Keratinocyte (primary cell): ENCODE results near the gene C1QL2. TPM values are rescaled to one million over a fixed set of nuclear protein-coding genes. Genes with fewer than 3 reads are reported as not detected.

Experiments used
- DNase-seq: peaks from one replicate; pipeline ENCODE4 v3.0.0-alpha.2; 2011; ENCODE audit warnings: low read depth, missing footprints, low spot score
- FAIRE-seq: peaks from 2 replicates; lab custom pipeline; 2011; peaks lifted over from hg19 to GRCh38; lab: Jason Lieb, UNC
- H2AFZ ChIP-seq: 2 replicates; pipeline ENCODE4 v1.6.0; 2012; ENCODE audit warnings: low read length, control low read depth, inconsistent platforms; ENCODE audit not compliant: control insufficient read depth
- H3K27ac ChIP-seq: 2 replicates; pipeline ENCODE4 v1.5.1; 2011; ENCODE audit warnings: low read length; ENCODE audit not compliant: control insufficient read depth, insufficient read depth
- H3K27me3 ChIP-seq: 3 replicates; pipeline ENCODE4 v1.6.0; 2011; ENCODE audit warnings: low read length; ENCODE audit not compliant: control insufficient read depth, insufficient read depth; ENCODE audit errors: extremely low read depth
- H3K36me3 ChIP-seq, 2 experiments: 2 replicates in 1 of 2; 3 replicates in 1 of 2; pipeline ENCODE4 v1.5.1; 2011; ENCODE audit warnings: low read length in 2 of 2, mild to moderate bottlenecking in 1 of 2; ENCODE audit not compliant: control insufficient read depth in 2 of 2, insufficient read depth in 2 of 2; ENCODE audit errors: extremely low read depth in 1 of 2
- H3K4me1 ChIP-seq: 3 replicates; pipeline ENCODE4 v1.5.1; 2011; ENCODE audit warnings: low read length; ENCODE audit not compliant: control insufficient read depth, insufficient read depth; ENCODE audit errors: extremely low read depth
- H3K4me2 ChIP-seq: 3 replicates; pipeline ENCODE4 v1.6.0; 2011; ENCODE audit warnings: low read depth, low read length; ENCODE audit not compliant: control insufficient read depth, insufficient read depth; ENCODE audit errors: extremely low read depth
- H3K4me3 ChIP-seq, 3 experiments: fragments of 200-600 bp in 1 of 3; sonication (generic) in 1 of 3; 2 replicates in 2 of 3; 3 replicates in 1 of 3; pipeline ENCODE4 v1.5.1; 2011 to 2016; ENCODE audit warnings: low read length in 3 of 3, mild to moderate bottlenecking in 3 of 3, control low read depth in 2 of 3, inconsistent platforms in 1 of 3, low read depth in 1 of 3, mixed read lengths in 1 of 3, mixed run types in 1 of 3, moderate library complexity in 1 of 3; ENCODE audit not compliant: control insufficient read depth in 2 of 3, insufficient read depth in 2 of 3; ENCODE audit errors: extremely low read depth in 1 of 3
- H3K79me2 ChIP-seq: 2 replicates; pipeline ENCODE4 v1.6.0; 2012; ENCODE audit warnings: low read length; ENCODE audit not compliant: control insufficient read depth, insufficient read depth
- H3K9ac ChIP-seq: 3 replicates; pipeline ENCODE4 v1.6.0; 2011; ENCODE audit warnings: low read length; ENCODE audit not compliant: control insufficient read depth, insufficient read depth; ENCODE audit errors: extremely low read depth
- H3K9me1 ChIP-seq: 3 replicates; pipeline ENCODE4 v1.6.0; 2011; ENCODE audit warnings: low read length; ENCODE audit not compliant: control insufficient read depth, insufficient read depth; ENCODE audit errors: extremely low read depth
- H3K9me3 ChIP-seq: 2 replicates; pipeline ENCODE4 v1.5.1; 2012; ENCODE audit warnings: low read depth, low read length; ENCODE audit not compliant: control insufficient read depth
- H4K20me1 ChIP-seq: 3 replicates; pipeline ENCODE4 v1.6.0; 2011; ENCODE audit warnings: low read length; ENCODE audit not compliant: control insufficient read depth, insufficient read depth; ENCODE audit errors: extremely low read depth
- EZH2 ChIP-seq: IDR thresholded peaks from one replicate; pipeline ENCODE4 v1.6.1; 2012; ENCODE audit warnings: inconsistent platforms, mild to moderate bottlenecking, low read length, moderate library complexity
- dilution Hi-C: fragments of 300-500 bp; cut with MboI; formaldehyde crosslinking; loops from one replicate; pipeline ENCODE4 v1.7.0; 2020; ENCODE audit warnings: low sequenced_read_pairs; ENCODE audit not compliant: extremely low pct_ligation_motif_present
- polyA plus RNA-seq, 5 experiments: library from polyadenylated mRNA; depleted of rRNA in 3 of 5; stranded (reverse) in 3 of 5; stranded (forward) in 1 of 5; unstranded in 1 of 5; fragments of >200 nt; gene quantifications; 1 replicate in 1 of 5; 2 replicates in 3 of 5; 3 replicates in 1 of 5; pipeline versions ENCODE4 v1.2.1 to v1.2.3, GENCODE V29; 2011 to 2012; ENCODE audit warnings: missing spikeins in 2 of 5, low read depth in 1 of 5, low replicate concordance in 1 of 5
- TF ChIP-seq, protein P1 (sequence below), 3 experiments: IDR thresholded peaks in 1 of 3; conservative IDR thresholded peaks in 1 of 3; optimal IDR thresholded peaks in 1 of 3; 2 replicates in 2 of 3; 3 replicates in 1 of 3; pipeline versions ENCODE3 to v1.5.1; 2011; ENCODE audit warnings: low read length in 3 of 3, mild to moderate bottlenecking in 3 of 3, moderate library complexity in 2 of 3, control low read depth in 1 of 3, inconsistent platforms in 1 of 3; ENCODE audit not compliant: insufficient read depth in 2 of 3; ENCODE audit errors: extremely low read depth in 1 of 3

Gene C1QL2
- polyA plus RNA-seq, 1 donor (not counting 4 experiments of a cell fraction or from before 2014, with no cell fraction given): not detected

DNA sequence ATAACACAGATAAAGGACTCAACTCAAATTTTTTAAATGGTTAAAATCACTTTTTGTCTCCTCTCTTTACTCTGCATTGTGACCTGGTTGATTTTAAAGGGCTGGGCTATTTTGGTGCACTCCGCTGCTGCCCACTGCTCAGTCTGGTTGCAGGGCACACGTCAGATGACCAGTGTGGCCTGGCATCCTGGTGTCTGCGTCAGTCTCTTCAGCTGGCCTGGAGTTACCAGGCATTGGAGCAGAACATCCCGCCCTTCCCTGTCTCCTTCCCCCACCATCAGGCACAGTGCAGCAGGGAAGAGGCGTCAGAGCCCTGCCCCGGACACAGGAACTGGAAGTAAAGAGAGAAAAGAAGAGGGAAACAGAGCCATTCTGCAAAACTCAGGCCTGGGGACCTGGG is 8.9 kb downstream of the C1QL2 start:
- Histone ChIP-seq H3K27ac (no peak overlapping the region), H2AFZ (no peak overlapping the region), H3K27me3 (peaks cover 41% of the 10 kb centered on the region), H3K36me3 (no peaks in the 10 kb centered on the region), H3K9ac (no peak overlapping the region), H3K9me1 (no peaks in the 10 kb centered on the region), H3K4me2 (no peak overlapping the region), H4K20me1 (no peaks in the 10 kb centered on the region), H3K4me1 (no peaks in the 10 kb centered on the region), H3K4me3 (no peak overlapping the region), H3K79me2 (no peaks in the 10 kb centered on the region), H3K9me3 (no peaks in the 10 kb centered on the region)
- TF ChIP-seq EZH2: no peak
- TF ChIP-seq, protein P1, sequence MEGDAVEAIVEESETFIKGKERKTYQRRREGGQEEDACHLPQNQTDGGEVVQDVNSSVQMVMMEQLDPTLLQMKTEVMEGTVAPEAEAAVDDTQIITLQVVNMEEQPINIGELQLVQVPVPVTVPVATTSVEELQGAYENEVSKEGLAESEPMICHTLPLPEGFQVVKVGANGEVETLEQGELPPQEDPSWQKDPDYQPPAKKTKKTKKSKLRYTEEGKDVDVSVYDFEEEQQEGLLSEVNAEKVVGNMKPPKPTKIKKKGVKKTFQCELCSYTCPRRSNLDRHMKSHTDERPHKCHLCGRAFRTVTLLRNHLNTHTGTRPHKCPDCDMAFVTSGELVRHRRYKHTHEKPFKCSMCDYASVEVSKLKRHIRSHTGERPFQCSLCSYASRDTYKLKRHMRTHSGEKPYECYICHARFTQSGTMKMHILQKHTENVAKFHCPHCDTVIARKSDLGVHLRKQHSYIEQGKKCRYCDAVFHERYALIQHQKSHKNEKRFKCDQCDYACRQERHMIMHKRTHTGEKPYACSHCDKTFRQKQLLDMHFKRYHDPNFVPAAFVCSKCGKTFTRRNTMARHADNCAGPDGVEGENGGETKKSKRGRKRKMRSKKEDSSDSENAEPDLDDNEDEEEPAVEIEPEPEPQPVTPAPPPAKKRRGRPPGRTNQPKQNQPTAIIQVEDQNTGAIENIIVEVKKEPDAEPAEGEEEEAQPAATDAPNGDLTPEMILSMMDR (optimal IDR thresholded peaks at IDR 0.05 in 1 of 3, IDR thresholded peaks at IDR 0.05 in 1 of 3, conservative IDR thresholded peaks at IDR 0.05 in 1 of 3; ENCODE audit: extremely low read depth in 1 of 3, insufficient read depth in 2 of 3, low read length in 3 of 3): no peak
- FAIRE-seq: no peak
- dilution Hi-C loops: no loop called here
- no peak for DNase-seq

DNA sequence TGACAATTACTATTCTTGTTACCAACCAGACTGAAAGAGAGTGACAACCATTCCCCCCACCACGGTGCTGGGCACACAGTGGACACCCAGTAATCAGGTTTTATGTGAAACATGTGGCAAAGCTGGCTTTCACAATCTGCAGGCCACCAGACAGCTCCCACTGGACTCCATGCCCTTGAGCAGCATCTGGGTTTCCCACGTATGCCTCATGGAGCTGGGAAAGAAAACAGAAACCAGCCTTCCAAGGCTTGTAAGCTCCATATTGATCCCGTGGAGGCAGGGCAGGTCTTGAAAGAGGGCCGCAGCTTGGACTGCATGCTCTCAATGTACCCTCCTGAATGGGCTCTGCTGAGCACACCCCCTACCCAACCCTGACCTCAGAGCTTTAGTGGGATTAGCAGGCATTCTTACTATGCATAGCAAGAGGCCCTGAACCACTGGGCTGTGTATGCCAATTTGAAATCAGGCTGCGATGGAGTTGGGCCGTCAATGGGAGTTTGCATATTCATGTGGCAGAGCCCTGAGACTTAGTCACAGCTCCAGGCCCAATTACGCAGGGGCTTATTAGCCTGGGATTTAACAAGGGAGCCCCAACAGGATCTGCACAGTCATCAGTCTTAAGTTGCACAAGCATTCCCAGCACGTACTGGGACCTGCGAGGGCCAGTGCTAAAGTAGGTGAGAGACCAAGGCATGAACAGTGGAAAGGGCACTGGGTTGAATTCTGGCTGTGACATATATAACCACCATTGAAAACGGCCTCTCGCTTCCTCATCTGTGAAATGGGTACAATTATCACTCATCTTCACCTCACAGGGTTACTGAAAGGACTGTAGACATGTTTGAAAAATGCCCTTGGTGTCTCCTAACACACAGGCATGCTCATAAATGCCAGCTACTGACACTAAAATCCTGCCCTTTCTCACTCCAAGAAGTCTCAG is 10.5 kb downstream of the C1QL2 start:
- Histone ChIP-seq H3K4me3 (no peak overlapping the region), H4K20me1 (no peaks in the 10 kb centered on the region), H3K4me2 (no peak overlapping the region), H3K9me1 (no peaks in the 10 kb centered on the region), H3K36me3 (no peaks in the 10 kb centered on the region), H3K27ac (no peak overlapping the region), H3K9ac (no peak overlapping the region), H3K27me3 (peaks cover 29% of the 10 kb centered on the region), H2AFZ (no peak overlapping the region), H3K4me1 (no peaks in the 10 kb centered on the region), H3K9me3 (no peaks in the 10 kb centered on the region), H3K79me2 (no peaks in the 10 kb centered on the region)
- TF ChIP-seq EZH2: no peak
- TF ChIP-seq, protein P1 (optimal IDR thresholded peaks at IDR 0.05 in 1 of 3, IDR thresholded peaks at IDR 0.05 in 1 of 3, conservative IDR thresholded peaks at IDR 0.05 in 1 of 3; ENCODE audit: extremely low read depth in 1 of 3, insufficient read depth in 2 of 3, low read length in 3 of 3): no peak
- DNase-seq: no peak
- FAIRE-seq: no peak
- dilution Hi-C loops: no loop called here
